CD4-positive, alpha-beta T cell treated with Interleukin-15 for 1 hour (primary cell): ENCODE measurements around the gene IFNA4.
A peak's percentile ranks its signal among the peaks of the same experiment; 100 is the strongest.
"Not testable (repeated sequence)": the region's sequence is repeated elsewhere in the genome, so short reads cannot be mapped to it uniquely, and the experiment has no call there.

Experiments used
- DNase-seq: peaks from one replicate; pipeline ENCODE4 v3.0.0-alpha.2; 2020

The IFNA4 gene

GRCh38 chr9:21187487-21187886, at the start of gene IFNA4:
IFNA4 (minus strand) TSS chr9:21187587; CDS start chr9:21187531, 56 bp downstream.
- not testable (repeated sequence) for DNase-seq

DNA sequence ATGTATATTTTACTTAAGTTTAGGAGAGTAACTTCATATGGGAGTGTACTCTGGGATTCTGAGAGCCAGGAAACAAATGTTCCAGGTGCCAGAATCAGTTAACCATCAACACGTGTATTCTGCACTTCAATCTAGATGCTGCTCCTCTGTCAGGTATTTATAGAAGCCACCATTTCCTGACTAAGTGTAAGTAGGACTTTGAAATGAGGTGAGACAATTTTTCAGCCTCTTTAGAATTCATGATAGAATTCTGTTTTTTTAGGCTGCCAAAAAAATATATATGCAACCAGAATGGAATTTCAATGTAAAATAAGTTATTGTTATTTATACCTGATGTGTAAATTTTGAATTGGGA, 49.0 kb upstream of the IFNA4 start:
- not testable (repeated sequence) for DNase-seq

GRCh38 chr9:21235468-21236359, 48.3 kb upstream of the IFNA4 start:
- peak; percentile 25 for DNase-seq

- no peak for DNase-seq
Observed at GRCh38 chr9:21234153-21234687, 46.8 kb upstream of the IFNA4 start.

DNA sequence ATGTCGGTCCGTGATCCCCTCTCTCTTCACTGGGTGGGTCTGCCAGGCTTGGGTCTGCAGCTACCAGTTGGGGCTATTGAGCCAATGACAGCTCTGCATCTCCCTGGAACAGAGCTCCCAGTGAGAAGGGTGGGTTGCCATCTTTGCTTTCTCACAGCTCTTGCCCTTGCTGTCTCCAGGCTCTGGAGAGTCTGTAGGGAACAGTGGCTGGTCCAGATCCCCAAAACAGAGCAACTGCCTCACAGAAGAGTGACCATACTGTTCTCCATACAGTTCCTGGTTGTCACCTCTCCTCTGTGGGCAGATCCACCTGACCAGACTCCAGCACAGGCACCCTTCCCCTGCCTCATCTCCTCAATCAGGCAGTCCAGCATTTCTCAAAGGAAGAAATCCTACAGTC, 45.9 kb upstream of the IFNA4 start:
- DNase-seq, result no peak

DNA sequence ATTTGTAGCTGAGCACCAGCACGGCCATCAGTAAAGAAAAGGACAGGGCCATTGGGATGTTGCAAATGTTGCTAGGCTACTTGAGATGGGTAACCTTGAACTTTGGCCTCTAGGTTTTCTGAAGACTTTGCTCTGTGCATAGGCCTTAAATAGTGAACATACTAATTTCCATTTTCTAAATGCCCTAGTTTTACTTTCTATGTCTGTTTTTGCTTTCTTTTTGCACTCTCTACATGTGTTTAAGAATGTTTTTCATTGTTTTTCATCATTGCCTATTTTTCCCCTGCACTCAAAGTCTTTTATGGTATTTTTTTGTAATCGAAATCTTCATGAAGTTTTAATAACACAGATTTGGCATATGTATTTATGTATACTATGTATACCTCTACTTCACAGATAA, 40.7 kb upstream of the IFNA4 start, which contains the start of gene IFNA17:
TSS of gene IFNA17 (minus strand) at position 101 of the 400 bp plus-strand sequence. CDS start at position 52, 49 bp downstream.
- no peak for DNase-seq

DNA sequence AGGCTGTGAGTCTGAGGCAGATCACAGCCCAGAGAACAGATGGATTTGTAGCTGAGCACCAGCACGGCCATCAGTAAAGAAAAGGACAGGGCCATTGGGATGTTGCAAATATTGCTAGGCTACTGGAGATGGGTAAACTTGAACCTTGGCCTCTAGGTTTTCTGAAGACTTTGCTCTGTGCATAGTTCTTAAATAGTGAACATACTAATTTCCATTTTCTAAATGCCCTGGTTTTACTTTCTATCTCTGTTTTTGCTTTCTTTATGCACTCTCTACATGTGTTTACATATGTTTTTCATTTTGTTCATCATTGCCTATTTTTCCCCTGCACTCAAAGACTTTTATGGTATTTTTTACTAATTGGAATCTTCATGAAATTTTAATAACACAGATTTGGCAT, 29.8 kb upstream of the IFNA4 start, which contains the start of gene IFNA16:
TSS of gene IFNA16 (minus strand) at position 101 of the 400 bp plus-strand sequence. CDS start at position 95, 6 bp downstream.
- DNase-seq, result not testable (repeated sequence)

DNA sequence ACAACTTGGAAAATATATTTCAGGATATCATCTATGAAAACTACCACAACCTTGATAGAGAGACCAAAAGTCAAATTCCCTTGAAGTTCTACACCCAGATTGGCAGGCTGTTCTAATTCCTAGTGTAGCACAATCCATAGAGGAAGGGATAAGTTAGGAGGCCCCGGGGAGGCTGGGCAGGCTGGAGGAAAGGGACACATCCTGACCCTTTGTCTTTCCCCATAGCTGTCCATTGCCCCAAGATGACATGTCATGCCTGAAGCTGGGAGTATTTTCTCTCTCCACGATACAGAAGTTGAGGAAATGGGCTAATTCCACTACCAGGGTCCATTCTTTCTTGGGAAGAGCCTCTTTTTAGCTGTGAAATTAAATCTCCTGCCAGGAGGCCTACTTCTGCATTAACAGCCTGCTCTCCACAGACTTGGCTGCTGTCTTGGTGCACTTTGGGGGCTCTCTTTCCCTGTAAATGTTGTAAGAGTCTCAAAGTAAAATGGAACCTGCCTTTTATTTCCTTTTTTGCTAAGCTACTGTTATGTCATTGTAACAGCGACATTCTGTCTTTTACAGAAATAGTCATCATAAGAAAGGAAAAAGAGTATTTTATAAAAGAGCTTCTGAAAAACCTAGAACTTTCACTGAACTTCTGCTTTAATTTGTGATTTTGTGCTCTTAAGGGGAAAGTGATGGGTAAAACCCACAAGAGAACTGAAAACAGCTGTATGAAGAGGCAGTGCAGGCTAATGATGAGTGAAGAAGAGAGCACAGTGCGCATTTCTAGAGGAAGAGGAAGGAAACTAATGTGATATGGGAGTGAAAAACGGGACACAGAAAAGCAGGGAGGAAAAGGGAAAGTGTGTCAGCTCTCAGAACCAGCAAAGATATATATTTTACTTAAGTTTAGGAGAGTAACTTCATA, 26.3 kb upstream of the IFNA4 start:
- DNase-seq, result not testable (repeated sequence)

GRCh38 chr9:21212160-21212559, 24.8 kb upstream of the IFNA4 start:
- not testable (repeated sequence) for DNase-seq

DNA sequence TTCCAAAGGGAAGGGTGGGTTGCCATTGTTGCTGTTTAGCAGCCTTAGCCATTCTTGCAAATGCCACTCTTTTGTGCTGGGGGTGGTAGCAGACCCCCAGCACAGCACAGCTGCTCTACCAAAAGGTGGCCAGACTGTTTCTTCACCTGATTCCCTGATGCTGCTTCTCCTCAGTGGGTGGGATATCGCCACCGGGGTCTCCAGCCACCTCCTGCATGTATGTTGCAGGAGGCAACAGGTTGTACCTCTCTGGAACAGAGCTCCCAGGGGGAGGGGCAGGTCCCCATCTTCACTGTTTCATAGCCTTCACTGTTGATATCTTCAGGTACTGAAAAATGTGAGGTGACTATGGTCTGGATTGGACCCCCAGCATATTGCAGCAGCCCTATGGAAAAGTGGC, 23.4 kb upstream of the IFNA4 start:
- DNase-seq, result not testable (repeated sequence)

DNA sequence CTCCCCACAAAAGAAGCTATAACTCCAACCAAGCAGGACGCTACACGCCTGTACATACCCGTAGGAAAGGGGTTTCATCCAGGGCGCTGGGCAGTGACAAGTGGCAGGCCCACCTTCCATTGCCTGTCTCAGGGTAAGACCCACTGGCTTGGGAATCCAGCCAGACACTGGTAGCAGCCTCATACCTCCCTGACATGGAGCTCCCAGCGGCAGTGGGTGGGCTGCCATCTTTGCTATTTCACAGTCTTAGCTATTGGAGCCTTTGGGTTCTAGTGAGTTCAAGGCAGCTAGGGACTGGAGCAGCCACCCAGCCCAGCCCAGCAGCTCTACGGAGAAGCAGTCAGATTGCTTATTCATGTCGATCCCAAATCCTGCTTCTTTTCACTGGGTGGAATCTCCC, 22.9 kb upstream of the IFNA4 start:
- DNase-seq, result no peak

DNA sequence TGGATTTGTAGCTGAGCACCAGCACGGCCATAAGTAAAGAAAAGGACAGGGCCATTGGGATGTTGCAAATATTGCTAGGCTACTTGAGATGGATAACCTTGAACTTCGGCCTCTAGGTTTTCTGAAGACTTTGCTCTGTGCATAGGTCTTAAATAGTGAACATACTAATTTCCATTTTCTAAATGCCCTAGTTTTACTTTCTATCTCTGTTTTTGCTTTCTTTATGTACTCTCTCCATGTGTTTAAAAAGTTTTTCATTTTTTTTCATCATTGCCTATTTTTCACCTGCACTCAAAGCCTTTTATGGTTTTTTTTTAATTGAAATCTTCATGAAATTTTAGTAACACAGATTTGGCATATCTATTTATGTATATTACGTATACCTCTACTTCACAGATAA, 19.7 kb upstream of the IFNA4 start, which contains the start of gene IFNA10:
TSS of gene IFNA10 (minus strand) at position 101 of the 400 bp plus-strand sequence. CDS start at position 55, 46 bp downstream.
- DNase-seq, result not testable (repeated sequence)

DNA sequence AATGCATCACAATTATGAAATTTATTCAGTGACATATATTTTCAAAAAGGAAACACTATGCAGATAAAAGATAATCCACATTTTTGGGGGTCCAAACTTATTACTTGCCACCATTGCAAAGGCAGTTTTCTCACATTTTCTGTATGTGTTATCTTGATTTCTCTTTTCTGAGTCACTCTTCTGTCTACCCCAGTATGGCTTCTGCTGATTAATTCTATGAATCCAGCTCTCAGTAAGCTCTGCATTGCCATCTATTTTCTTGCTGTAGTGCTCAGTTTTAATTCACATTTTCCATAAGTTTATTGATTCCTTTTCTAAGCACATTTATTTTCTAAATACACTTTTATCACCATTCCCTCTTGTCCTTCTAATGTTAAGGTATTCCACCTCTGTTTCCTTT, 17.8 kb upstream of the IFNA4 start:
- no peak for DNase-seq

GRCh38 chr9:21202105-21202504, 14.7 kb upstream of the IFNA4 start, which contains the start of gene IFNA7:
IFNA7 (minus strand) TSS chr9:21202205; CDS start chr9:21202165, 40 bp downstream.
- DNase-seq, result not testable (repeated sequence)

DNA sequence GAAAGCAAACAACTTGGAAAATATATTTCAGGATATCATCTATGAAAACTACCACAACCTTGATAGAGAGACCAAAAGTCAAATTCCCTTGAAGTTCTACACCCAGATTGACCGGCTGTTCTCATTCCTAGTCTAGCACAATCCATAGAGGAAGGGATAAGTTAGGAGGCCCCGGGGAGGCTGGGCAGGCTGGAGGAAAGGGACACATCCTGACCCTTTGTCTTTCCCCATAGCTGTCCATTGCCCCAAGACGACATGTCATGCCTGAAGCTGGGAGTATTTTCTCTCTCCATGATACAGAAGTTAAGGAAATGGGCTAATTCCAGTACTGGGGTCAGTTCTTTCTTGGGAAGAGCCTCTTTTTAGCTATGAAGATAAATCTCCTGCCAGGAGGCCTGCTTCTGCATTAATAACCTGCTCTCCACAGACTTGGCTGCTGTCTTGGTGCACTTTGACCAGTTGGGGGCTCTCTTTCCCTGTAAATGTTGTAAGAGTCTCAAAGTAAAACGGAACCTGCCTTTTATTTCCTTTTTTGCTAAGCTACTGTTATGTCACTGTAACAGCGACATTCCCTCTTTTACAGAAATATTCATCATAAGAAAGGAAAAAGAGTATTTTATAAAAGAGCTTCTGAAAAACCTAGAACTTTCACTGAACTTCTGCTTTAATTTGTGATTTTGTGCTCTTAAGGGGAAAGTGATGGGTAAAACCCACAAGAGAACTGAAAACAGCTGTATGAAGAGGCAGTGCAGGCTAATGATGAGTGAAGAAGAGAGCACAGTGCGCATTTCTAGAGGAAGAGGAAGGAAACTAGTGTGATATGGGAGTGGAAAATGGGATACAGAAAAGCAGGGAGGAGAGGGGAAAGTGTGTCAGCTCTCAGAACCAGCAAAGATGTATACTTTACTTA, 7.7 kb upstream of the IFNA4 start:
- peak; percentile 43 for DNase-seq

GRCh38 chr9:21182810-21183736, 4.3 kb downstream of the IFNA4 start:
- peak; percentile 31 for DNase-seq

DNA sequence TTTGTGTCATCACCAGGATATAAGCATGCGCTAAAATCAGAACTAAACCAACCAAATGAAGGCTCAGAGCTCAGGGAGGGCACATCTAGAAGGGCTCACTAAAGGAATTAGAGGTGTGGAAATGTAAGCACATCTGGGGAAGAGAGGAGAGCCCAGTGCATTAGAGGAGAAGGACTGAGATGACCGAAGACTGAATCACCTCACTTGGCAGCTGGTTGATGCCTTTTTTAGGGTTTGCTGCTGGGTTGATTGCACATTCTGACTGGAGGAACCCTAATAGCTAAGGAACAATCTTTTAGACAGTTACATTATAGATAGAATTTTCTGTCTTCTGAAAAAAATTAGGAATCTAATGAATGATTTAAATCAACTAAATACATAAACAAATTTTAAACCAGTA, 12.7 kb downstream of the IFNA4 start:
- DNase-seq, result no peak

- no peak for DNase-seq
Observed at GRCh38 chr9:21172156-21172555, 15.2 kb downstream of the IFNA4 start.

GRCh38 chr9:21171351-21171750, 16.0 kb downstream of the IFNA4 start:
- no peak for DNase-seq

GRCh38 chr9:21166560-21166959, 20.8 kb downstream of the IFNA4 start, which contains the start of gene IFNA21:
IFNA21 (minus strand) TSS chr9:21166660; CDS start chr9:21166612, 48 bp downstream.
- DNase-seq, result not testable (repeated sequence)
